Measurements from ENCODE around the gene TNIK.

DNA sequence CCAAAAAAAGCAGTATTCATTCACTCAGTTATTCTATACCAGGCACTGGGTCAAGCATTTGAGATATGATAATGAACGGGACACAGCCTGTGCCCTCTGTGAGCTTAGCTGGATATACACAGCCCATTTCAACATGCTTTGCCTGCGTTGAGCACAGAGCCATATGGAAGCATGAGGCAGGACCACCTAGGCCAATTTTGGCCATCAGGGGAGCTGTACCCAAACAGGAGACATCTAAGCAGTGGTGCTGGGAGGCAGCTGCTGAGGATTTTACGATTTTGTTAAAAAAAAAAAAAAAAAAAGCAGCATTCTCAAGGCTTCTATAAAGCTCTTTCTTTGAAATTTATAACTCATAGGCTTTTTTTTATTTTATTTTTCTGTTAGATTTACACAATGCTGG is 346.5 kb downstream of the TNIK start:
- TF ChIP-seq CTCF (IDR thresholded peaks at IDR 0.05; ENCODE audit: low read depth, low read length, poor library complexity, severe bottlenecking) (no peak), EZH2phosphoT487 (IDR thresholded peaks at IDR 0.05; ENCODE audit: borderline replicate concordance, low read length) (no peak)

All from DOHH2 (cell line).